GM20431 (cell line): ENCODE results near the gene TSPAN18.

Experiments used
- in situ Hi-C: fragments of 300-500 bp; cut with MseI, MboI; formaldehyde crosslinking; loops from one replicate; pipeline ENCODE4 v1.15.0; 2020; ENCODE audit warnings: low sequenced_read_pairs; ENCODE audit not compliant: unreplicated experiment

TSPAN18 gene

DNA sequence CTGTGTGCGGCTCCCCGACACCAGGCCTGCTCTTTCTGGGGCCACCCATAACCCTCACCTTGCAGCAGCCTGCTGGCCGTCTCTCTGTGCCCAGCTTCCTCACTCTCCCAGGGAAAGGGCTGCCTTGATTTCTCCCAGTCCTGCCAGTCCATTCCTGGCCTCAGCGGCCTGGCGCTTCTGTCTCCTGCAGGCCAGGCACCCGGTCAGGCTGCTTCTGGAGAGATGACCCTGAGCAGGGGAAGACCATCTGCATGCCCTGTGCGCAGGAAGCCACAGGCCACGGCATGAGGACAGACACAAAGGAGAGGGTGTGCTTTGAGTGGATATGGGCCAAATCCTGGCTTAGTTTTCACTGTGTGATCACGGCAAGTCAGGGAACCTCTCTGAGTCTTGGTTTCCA, 86.2 kb downstream of the TSPAN18 start:
- in situ Hi-C loops, result no loop called here

DNA sequence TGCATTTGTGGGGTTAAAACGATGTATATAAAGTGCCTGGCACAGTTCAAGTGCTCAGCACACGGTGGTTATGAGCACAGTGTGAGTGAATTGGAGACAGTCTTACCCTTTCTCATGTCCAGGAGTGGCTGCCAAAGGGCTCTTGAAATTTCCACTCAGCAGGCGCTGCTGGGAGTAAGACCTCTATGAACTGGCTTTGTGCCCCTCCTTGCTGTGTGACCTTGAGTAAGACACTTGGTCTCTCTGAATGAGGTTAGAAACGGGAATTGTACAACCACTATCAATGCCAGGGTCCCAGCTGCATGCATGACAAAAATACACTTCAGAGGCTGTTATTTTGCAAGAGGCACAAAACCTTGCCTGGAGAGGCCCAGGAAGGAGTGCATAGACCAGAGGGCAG, 86.6 kb downstream of the TSPAN18 start:
- in situ Hi-C loops, result no loop called here

DNA sequence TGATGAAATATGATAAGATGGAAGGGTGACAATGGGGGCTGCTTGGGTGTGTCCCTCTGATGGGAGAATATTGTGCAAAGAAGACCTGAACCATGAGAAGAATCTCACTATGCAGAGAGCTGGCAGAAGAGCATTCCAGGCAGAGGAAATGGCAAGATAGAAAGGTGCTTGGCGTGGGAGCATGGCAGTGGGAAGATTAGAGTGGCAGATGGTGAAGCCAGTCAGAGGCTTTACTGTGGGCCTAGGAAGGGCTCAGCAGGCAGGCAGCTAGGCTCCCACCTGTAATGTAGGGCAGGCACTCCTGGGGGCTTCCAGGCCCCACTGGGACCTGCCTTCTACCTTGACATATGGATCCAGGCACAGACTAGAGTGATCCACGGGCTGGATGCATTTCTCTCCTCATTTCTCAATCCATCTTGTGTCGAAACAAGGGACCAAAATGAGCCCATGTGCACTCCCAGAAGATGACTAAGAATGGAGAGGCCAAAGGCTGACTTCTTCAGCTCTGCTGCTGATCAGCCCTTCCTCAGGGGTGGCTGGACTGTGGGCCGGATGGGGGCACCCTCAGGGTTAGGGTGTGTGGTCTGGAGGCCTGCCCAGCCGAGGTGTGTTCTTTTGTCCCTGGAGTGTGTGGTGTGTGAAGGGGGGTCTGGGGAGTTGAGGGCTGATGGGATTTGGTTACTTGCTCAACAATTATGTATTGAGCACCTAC, 88.3 kb downstream of the TSPAN18 start:
- in situ Hi-C loops, result no loop called here

DNA sequence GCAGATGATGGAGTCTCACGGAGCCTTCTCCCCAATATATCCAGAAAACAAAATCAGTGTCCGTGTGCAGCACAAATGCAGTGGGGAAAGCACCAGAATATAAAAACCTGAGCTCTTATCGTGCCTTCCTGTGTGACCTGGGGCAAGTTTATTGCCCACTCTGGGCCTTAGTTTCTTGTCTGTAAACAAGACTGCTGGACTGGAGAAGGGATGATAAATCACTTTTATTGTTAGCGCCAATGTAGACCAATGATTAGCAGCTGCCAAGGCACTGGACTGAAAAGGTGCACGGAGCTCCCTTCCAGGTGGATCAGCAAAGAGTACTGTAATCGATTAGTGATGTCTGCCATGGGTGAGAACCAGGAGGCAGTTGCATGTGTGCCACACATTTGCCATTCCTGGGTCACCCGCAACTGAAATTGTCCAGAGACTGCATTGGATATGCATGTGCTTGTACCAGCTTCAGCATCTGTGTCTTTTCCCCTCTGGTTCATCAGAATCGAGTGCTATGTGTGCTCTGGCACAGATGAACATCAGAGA, 89.2 kb downstream of the TSPAN18 start:
- in situ Hi-C loops, result no loop called here

DNA sequence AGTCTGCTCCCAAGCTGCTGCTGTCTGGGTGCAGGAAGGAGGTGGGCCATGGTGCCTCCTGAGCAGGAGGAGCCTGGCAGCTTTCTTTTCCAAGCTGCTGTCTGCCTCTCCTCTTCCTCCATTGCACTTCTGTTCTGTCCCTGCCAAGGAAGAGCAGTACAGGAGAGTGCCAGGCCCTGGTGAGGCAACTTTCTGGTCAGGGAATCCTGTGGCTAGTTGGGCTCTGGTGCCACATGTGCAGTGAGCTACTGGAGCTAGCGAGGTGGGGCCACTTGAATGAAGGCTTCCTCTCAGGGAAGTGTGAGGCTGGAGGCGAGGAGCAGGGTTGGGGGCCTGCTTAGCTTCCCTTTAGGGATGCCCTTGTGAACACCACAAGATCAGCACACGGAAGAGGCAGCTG, 90.0 kb downstream of the TSPAN18 start:
- in situ Hi-C loops, result no loop called here

DNA sequence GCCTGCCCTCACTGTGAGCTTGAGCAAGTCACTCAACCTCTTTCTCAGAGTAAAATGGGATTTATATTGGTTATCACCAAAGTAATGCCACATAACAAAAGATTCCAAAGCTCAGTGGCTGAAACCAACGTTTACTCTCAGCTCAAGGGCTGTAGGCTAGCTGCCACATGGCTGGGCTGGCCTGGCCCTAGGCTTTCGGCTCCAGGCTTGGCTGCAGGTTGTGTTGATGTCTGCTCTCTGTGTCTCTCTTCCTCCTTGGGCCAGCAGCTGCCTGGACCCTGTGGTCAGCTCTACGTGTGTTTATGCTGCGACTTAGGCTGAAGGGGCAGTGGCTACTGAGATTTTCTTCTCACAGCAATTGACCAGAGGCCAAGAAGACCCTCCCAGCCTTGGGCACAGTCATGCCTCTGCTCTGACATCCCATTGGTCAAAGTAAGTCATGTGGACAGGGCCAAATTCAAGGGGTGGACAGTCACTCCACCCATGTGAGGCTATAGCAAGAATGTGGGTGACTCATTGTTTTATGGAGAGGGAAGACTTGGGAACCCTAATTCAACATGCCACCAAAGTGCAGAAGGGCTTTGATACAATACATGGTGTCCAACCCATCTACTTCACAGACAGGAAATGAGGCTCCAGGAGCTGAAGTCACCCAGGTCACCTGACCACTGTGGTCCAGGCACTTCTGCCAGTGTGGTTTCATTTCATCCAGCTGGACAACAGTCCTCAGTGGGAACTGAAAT, 90.6 kb downstream of the TSPAN18 start:
- in situ Hi-C loops, result no loop called here

DNA sequence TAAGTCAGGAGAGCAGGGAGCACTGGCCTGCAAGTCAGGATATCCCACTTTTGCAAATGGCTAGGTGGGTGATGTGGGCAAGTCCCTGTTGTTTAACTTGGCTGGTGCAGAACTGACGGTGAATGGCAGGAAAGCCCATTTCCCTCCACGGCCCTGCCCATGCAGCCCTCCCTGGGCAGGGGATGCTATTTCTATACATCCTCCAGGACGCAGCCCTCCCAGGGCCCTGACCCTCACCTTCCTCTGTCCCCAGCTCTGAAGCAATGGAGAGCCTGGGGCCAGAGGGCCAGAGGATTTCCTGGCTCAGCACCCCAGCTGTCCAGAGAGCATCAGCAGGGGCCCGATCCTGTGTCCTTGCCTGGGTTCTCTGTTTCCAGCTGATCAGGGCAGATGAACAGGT, 91.3 kb downstream of the TSPAN18 start:
- in situ Hi-C loops, result no loop called here

DNA sequence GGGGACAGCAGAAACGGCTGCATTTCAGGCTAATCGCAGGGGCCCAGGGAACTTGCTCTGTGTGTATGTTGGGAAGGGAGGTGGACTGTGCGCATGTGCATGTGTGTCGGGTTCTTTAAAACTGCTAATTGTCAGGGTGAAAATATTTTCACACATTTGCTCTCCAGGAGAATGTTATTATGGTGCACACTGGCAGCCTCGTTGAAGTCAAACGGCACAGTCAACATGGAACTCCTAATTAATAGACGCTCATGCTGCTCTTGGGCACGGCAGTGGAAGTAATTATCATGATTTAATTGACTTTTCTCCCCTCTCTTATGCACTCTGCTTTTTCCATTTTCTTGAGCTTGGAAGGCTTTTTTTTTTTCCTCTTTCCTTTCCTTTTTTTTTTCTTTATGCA, 92.6 kb downstream of the TSPAN18 start:
- in situ Hi-C loops, result no loop called here

DNA sequence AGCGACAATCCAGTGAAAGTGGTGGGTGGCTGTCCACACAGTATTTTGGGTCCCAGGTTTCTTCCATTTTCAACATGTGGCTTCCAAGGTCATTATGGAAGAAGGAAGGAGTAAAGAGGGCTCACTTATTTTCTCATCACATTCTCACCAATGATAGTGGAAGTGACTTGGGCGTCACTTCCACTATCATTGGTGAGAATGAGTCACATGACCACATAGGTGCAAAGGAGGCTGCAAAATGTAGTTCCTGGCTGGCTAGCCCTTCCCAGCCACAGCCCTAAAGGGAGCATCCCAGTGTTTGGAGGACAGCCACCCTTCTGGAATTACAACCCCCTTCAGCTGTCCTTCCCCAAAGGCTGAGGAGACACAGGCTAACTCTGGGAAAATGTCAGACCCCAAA, 95.6 kb downstream of the TSPAN18 start:
- in situ Hi-C loops, result no loop called here

DNA sequence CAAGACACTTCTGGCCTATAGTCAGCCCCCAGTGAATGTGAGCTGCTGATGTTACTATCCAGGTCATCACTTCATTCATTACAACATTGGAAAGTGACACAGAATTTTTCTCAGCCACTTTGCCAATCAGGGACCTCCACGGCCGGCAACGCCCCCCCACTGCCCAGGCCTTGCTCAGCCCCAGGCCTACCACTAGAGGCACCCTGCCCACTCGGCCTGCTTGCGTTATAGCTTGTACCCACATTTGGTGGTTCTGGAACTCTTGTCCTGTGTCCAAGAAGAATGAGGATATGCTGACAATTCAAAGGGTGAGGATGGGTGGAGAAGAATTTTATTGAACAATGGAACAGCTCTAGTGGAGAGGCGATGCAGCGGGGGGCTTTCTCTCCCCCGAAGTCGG, 96.2 kb downstream of the TSPAN18 start:
- in situ Hi-C loops, result no loop called here

DNA sequence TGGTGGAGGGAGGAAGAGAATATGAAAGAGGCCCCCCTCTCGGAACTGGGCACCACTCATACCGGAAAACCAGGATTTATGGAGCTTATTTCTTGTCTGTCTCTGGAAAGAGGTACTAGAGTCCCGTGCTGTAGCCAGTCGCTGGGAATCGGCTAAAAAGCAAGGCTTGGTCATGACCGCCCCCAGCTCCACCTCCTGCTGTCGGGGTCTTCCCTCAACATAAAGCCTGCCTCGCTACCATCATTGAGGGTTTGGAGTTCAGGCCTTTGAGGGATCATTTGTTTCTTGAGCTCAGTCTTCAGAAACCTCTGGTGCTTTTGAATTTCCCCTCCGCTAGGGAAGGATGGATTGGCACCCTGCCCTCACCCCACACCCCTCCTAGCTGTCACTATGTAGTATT, 97.1 kb downstream of the TSPAN18 start:
- in situ Hi-C loops, result no loop called here

DNA sequence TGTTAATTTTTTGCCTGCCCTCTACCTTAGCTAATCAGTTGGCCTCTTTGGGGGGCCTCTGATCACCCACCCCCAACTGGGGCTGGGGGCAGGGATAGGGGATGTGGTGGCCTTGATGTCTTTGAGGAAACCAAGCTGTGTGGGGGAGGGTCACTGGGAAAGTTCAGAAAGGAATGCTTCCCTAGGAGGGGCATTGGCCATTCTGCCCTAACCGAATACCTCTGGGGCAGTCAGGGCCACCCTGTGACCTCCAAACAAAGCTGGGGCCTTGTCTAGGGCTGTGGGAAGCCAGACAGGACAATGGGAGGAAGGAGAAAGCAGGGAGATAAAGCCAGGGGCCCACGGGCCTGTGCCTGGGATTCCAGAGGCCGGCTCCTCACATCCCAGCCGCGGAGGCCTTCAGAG, 97.5 kb downstream of the TSPAN18 start:
- in situ Hi-C loops, result no loop called here

DNA sequence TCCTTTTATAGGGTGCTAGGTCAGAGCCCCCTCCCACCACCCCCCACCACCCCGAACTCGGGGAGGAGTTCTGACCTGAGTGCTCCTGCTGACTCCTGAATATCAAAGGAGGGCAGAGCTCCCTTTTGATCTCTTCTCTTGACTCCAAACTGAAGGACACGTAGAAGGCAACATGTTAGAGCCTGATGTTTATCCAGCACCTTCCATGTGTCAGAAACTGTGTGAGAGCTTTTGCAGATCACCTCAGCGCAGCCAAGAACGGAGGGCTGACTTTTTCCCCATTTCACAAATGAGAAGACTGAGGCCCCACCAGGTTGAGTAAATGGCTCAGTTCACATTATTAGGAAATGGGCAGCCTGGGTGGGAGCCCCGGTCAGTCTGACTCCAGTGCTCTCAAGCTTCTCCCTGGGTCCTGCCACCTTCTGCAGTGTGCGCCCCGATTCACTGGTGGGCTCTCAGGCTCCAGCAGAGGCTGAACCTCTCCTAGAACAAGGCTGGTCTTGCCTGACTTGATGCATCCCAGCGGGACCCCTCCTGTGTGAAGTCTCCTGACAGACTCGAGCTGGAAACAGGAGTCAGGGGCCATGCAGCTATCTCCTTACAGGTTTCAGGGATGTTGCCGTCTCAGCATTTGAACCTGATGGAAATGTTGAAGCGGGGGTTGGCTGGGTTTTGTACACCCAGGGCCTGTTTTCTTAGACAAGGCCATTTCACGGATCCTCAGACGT, 98.5 kb downstream of the TSPAN18 start:
- in situ Hi-C loops, result no loop called here

DNA sequence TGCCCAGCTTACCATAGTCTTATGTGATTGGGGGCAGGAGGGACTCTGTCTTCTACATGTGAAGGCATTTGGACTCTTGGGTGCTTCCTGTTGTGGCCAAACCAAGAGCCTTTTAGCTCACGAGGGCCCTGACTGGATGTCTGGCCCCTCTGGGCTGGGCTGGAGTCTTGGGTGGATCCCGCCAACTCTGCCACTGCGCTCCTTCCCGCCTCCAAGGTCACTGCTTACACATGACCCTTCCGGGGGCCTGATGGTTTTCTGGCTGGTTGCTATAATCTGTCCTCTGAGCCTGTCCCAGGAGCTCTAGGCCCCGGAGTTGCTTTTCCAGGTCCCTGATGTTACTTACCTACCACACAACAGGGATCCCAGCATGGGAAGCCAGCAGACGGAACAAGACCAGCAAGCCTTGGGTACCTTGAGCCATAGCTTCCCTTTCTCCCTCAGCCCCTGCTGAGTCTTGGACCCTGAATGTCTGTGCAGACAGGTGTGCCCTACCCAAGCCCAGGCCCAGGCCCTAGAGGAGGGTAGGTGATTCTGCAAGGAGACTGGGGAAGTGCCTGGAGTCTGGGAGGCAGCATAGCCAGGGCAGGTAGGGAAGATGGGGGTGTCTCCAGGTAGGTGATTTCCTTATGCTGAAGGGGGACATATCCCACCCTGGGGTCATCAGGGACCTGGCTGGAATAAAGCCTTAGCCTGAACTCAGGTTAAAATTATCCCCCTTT, 100.3 kb downstream of the TSPAN18 start:
- in situ Hi-C loops, result no loop called here

DNA sequence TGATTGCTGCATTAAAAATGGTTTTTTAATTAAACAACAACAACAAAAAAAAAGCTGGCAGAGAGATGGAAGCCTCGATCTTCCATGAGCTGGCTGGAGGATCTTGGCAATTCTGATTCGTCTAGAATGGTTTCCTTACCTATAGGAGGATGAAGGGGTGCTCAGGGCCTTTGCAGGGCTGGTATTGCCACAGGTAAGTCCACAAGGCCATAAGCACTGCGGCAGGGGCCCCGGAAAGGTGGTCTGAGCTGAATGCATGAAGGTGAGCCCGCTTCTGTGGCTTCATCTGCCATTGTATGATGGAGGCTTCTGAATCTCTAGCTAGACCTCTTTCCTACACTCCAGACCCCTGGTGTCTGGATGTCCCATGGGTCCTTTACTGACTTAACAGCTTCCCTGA, 101.5 kb downstream of the TSPAN18 start:
- in situ Hi-C loops, result no loop called here

DNA sequence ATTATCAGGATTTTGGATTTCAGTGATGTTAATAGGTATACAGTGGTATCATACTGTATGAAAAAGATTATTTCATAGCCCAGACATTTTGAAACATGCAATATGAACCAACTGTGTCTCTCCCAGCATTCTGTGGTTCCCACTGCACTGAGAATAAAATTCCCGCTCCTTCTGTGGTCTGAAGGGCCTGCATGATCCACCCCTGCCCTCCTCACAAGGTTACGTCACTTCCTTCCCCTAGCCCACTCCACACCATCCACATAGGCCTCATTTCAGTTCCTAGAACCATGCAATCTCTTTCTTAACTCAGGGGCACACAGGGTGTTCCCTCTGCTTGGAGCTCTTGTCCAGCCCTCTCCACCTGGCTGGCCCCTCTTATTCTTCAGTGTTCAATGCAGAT, 103.1 kb downstream of the TSPAN18 start:
- in situ Hi-C loops, result no loop called here

DNA sequence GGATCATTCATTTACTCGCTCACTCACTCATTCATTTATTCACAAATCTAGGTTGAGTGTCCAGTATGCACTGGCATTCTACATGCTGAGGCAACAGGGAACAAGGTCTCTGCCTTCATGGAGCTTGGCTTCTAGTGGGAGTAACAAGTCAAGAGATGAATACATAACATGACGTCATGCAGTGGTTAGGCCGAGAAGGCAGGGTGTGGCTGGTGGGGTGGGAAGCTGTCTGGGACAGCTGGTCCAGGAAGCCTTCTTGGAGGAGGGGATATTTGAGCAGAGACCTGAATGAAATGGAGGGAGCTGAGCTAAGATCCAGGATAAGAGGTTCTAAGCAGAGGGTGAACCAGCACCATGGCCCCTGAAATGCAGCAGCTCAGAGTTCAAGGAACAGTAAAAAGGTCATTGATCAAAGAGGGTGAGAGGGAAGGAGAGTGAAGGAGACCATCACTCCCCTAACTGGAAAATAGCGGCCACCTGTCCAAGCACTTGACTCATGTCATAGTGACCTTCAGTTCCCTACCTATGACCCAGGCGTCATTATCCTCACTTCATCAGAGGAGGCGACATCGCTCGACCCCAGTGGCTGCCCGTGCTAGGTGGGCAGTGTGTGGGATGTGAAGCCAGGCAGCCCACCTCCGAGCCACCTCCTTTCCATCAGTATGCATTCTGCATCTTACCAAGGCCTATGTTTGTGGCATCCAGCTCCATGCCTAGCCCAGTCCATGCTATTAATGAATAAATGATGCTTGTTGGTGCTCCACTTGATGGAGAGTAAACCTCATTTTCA, 105.0 kb downstream of the TSPAN18 start:
- in situ Hi-C loops, result no loop called here

DNA sequence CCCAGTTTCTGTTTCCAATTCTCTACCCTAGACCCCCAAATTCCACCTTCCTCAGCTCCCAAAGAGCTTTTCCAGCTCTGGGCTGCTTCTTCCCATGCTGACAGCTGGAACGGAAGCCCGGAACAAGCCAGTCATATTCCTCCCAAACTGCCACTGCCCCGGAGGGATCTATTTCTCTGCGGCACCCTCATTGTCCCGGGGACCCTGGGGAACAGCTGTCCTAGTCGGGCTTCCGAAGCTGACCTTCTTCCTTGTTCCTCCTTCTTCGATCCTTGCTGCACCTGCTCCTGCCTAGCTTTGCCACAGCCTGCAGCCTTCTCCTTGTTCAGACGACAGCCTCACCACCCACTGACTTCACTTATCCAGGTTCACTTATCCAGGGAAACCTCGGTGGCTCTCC, 105.7 kb downstream of the TSPAN18 start:
- in situ Hi-C loops, result no loop called here

DNA sequence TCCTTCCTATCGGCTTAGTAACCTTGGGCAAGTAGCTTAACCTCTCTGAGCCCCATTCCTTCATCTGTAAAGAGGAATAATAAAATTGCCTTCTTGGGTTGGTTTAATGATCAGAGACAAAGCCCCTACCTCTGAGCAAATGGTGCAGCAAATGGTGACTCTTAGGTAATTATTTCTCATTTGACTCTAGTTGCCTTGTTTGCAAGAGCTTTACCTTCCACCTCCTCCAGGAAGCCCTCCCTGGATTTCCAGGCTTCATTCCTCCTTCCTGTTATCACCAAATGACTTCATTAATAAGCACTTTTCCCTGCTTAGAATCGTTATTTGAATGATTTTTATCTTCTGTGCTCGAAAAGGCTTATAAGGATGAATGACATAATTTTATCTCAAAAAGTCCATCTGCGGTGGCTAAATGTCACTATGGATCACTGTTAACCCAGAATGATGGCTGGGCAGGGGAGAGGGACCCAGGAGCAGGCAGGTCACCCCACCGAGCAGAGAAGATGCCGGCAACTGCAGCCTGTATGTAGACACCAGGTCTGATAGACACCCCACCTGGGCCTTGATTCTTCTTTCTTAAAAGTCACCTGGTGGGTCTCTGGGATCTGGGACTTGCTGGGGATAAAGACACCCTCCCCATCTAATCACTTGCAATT, 106.6 kb downstream of the TSPAN18 start:
- in situ Hi-C loops, result no loop called here
